DND-41 (cell line): ENCODE measurements around the gene TXNDC11.

Experiments
- CTCF ChIP-seq: IDR thresholded peaks from 2 replicates; pipeline ENCODE4 v1.5.1; 2012; ENCODE audit warnings: borderline replicate concordance, low read length, moderate library complexity, mild to moderate bottlenecking; ENCODE audit not compliant: poor library complexity, severe bottlenecking; ENCODE audit errors: extremely low read depth
- EZH2 ChIP-seq: IDR thresholded peaks from 3 replicates; pipeline ENCODE4 v1.6.1; 2012; ENCODE audit warnings: borderline replicate concordance, low read depth, mild to moderate bottlenecking, moderate library complexity, low read length, inconsistent platforms; ENCODE audit not compliant: severe bottlenecking

- TF ChIP-seq CTCF (no peak), EZH2 (no peak)
Observed at GRCh38 chr16:11671271-11671670, 71.4 kb downstream of the TXNDC11 start.
